HepG2 (cell line): ENCODE results near the gene HCFC1R1. TPM values are rescaled to one million over a fixed set of nuclear protein-coding genes. Genes with fewer than 3 reads are reported as not detected.

Experiments used
- ATAC-seq: fragments of 200-7000 bp; cut with Tn5 transposase; 3 replicates; pipeline ENCODE4 v1.9.1; 2020; ENCODE audit warnings: mild to moderate bottlenecking, moderate library complexity
- BruUV-seq: library from RNA; stranded (reverse); fragments of 400-500 nt; replicated peaks from 2 replicates; lab custom pipeline; 2021; lab: Mats Ljungman, UMichigan
- CTCF ChIA-PET: fragments of 300-600 bp; formaldehyde crosslinking; extraction: SDS; loops from one replicate; lab custom pipeline; 2021; ENCODE audit warnings: low total read pairs, inconsistent platforms, low intra/inter-chr PET ratio; lab: Yijun Ruan, JAX
- POLR2A ChIA-PET: fragments of 350-600 bp; sonication (Branson Sonifier 250); formaldehyde crosslinking; loops from one replicate; lab custom pipeline; 2020; ENCODE audit warnings: antibody characterized with exemption, inconsistent platforms; lab: Yijun Ruan, JAX
- DNase-seq: peaks from one replicate; pipeline ENCODE4 v3.0.0-alpha.2; 2015; ENCODE audit warnings: low spot score
- FAIRE-seq: peaks from 3 replicates; lab custom pipeline; 2011; peaks lifted over from hg19 to GRCh38; lab: Jason Lieb, UNC
- H2AFZ ChIP-seq: one replicate; pipeline ENCODE4 v1.6.1; 2011; ENCODE audit warnings: low read length, inconsistent platforms
- H3K27ac ChIP-seq: fragments of 300-600 bp; 3 replicates; pipeline ENCODE4 v1.8.0; 2011; ENCODE audit warnings: mixed run types, mild to moderate bottlenecking, mixed read lengths, low read length, inconsistent platforms; ENCODE audit not compliant: insufficient read depth; ENCODE audit errors: extremely low read length
- H3K27me3 ChIP-seq, 2 experiments: fragments of 200-600 bp in 1 of 2; 2 replicates in 1 of 2; 3 replicates in 1 of 2; pipeline versions ENCODE4 v1.6.0 to v1.8.0; 2011; ENCODE audit warnings: low read length in 2 of 2, mild to moderate bottlenecking in 2 of 2, moderate library complexity in 2 of 2, inconsistent platforms in 1 of 2; ENCODE audit not compliant: insufficient read depth in 2 of 2, control insufficient read depth in 1 of 2
- H3K36me3 ChIP-seq, 2 experiments: fragments of 200-600 bp in 1 of 2; replicated peaks in 1 of 2; 2 replicates in 1 of 2; 3 replicates in 1 of 2; pipeline versions ENCODE4 v1.5.1 to v1.8.0; 2011; ENCODE audit warnings: low read length in 2 of 2, inconsistent platforms in 1 of 2; ENCODE audit not compliant: insufficient read depth in 2 of 2, control insufficient read depth in 1 of 2
- H3K4me1 ChIP-seq: 2 replicates; pipeline ENCODE4 v1.5.1; 2012; ENCODE audit warnings: low read length, inconsistent platforms; ENCODE audit not compliant: insufficient read depth
- H3K4me2 ChIP-seq: 2 replicates; pipeline ENCODE4 v1.6.0; 2011; ENCODE audit warnings: low read depth, low read length, inconsistent platforms
- H3K4me3 ChIP-seq, 3 experiments: fragments of 200-600 bp in 1 of 3; sonication (generic), shearing (Covaris generic) in 1 of 3; replicated peaks in 1 of 3; 2 replicates each; pipeline ENCODE4 v1.5.1; 2011 to 2016; ENCODE audit warnings: low read length in 3 of 3, inconsistent platforms in 2 of 3, low read depth in 2 of 3, mild to moderate bottlenecking in 2 of 3, control low read depth in 1 of 3, mixed read lengths in 1 of 3; ENCODE audit not compliant: insufficient read depth in 1 of 3
- H3K79me2 ChIP-seq: one replicate; pipeline ENCODE4 v1.6.1; 2011; ENCODE audit warnings: low read length, inconsistent platforms; ENCODE audit not compliant: insufficient read depth
- H3K9ac ChIP-seq: 2 replicates; pipeline ENCODE4 v1.6.0; 2011; ENCODE audit warnings: mild to moderate bottlenecking, low read depth, low read length, inconsistent platforms; ENCODE audit not compliant: insufficient read depth
- H3K9me3 ChIP-seq: 2 replicates; pipeline ENCODE4 v1.5.1; 2012; ENCODE audit warnings: mild to moderate bottlenecking, low read length
- H4K20me1 ChIP-seq: 2 replicates; pipeline ENCODE4 v1.6.0; 2011; ENCODE audit warnings: inconsistent platforms, mild to moderate bottlenecking, low read length, moderate library complexity; ENCODE audit not compliant: insufficient read depth
- AGO2 ChIP-seq: fragments of 200-400 bp; formaldehyde crosslinking; optimal IDR thresholded peaks from 2 replicates; pipeline ENCODE3; 2017; ENCODE audit warnings: mild to moderate bottlenecking, low read depth, low read length, moderate library complexity
- NONO ChIP-seq, 2 experiments: fragments of 450-650 bp in 1 of 2; sonication (generic) in 1 of 2; formaldehyde crosslinking in 1 of 2; IDR thresholded peaks in 1 of 2; conservative IDR thresholded peaks in 1 of 2; 2 replicates each; pipeline versions ENCODE4 v1.6.1 to v1.8.0; 2017 to 2022; ENCODE audit warnings: mild to moderate bottlenecking in 1 of 2, missing genetic modification reagents in 1 of 2, moderate library complexity in 1 of 2
- NR2F1 ChIP-seq, 2 experiments: fragments of 450-650 bp in 1 of 2; formaldehyde crosslinking in 1 of 2; IDR thresholded peaks; 2 replicates each; pipeline versions ENCODE4 v1.5.0 to v1.6.1; 2016 to 2020; ENCODE audit warnings: mild to moderate bottlenecking in 1 of 2, missing compliant biosample characterization in 1 of 2, missing genetic modification reagents in 1 of 2, moderate library complexity in 1 of 2
- POLR2AphosphoS2 ChIP-seq: IDR thresholded peaks from 2 replicates; pipeline ENCODE4 v1.6.1; 2011; ENCODE audit warnings: low read depth, low read length, improper control_type of control experiment
- SRSF1 ChIP-seq: fragments of 200-400 bp; formaldehyde crosslinking; optimal IDR thresholded peaks from 2 replicates; pipeline ENCODE3; 2017; ENCODE audit warnings: mild to moderate bottlenecking, low read depth, low read length, moderate library complexity
- ZFP36 ChIP-seq: fragments of 150-350 bp; IDR thresholded peaks from 2 replicates; pipeline ENCODE4 v1.6.1; 2018; ENCODE audit warnings: borderline replicate concordance, low read length, low read depth; ENCODE audit not compliant: partially characterized antibody
- ZFYVE20 ChIP-seq: sonication (generic); formaldehyde crosslinking; IDR thresholded peaks from 2 replicates; pipeline ENCODE4 v1.8.0; 2023; ENCODE audit warnings: low read depth, mild to moderate bottlenecking, moderate library complexity, missing genetic modification reagents, borderline replicate concordance
- ZMYM3 ChIP-seq: sonication (generic); formaldehyde crosslinking; IDR thresholded peaks from 2 replicates; pipeline ENCODE4 v1.5.1; 2020; ENCODE audit warnings: mild to moderate bottlenecking, missing genetic modification reagents
- ZNF251 ChIP-seq: sonication (generic); formaldehyde crosslinking; IDR thresholded peaks from 2 replicates; pipeline ENCODE4 v1.9.0; 2021; ENCODE audit warnings: mild to moderate bottlenecking, missing genetic modification reagents
- ZNF564 ChIP-seq: sonication (generic); formaldehyde crosslinking; IDR thresholded peaks from 2 replicates; pipeline ENCODE4 v1.8.1; 2023; ENCODE audit warnings: mild to moderate bottlenecking, missing genetic modification reagents
- WGBS: methylation state at CpG from one replicate; pipeline ENCODE4 v1.1.6; 2017; ENCODE audit warnings: low lambda C conversion rate; 5-methylcytosine and 5-hydroxymethylcytosine counted together
- in situ Hi-C: cut with HindIII; loops from 2 replicates; pipeline ENCODE4 v1.10.0; 2017; ENCODE audit warnings: low pct_unique_long_range_greater_than_20kb; ENCODE audit not compliant: extremely low pct_ligation_motif_present
- intact Hi-C: fragments of 100-400 bp; cut with micrococcal nuclease; formaldehyde crosslinking; loops from one replicate; pipeline ENCODE4 v1.10.0; 2022; ENCODE audit not compliant: unreplicated experiment
- polyA plus RNA-seq, 8 experiments: library from polyadenylated mRNA; depleted of rRNA in 3 of 8; stranded (reverse) in 7 of 8; unstranded in 1 of 8; fragments of >200 nt; fragmentation: Illumina TruSeq in 4 of 8; extraction: Trizol in 4 of 8; gene quantifications; 2 replicates each; pipeline versions ENCODE4 v1.2.1 to v1.2.3, GENCODE V29; 2011 to 2016; ENCODE audit warnings: low read depth in 4 of 8, missing spikeins in 1 of 8, mixed read lengths in 1 of 8; ENCODE audit not compliant: insufficient read depth in 1 of 8
- total RNA-seq, 5 experiments: library from RNA; depleted of rRNA; stranded (reverse); fragments of >200 nt; fragmentation: Illumina TruSeq; extraction: Trizol; gene quantifications; 2 replicates each; pipeline ENCODE4 v1.2.3, GENCODE V29; 2016; ENCODE audit warnings: low read depth in 1 of 5
- TF ChIP-seq, protein P1 (sequence below): sonication (generic); formaldehyde crosslinking; conservative IDR thresholded peaks from 2 replicates; pipeline ENCODE4 v1.8.0; 2022; ENCODE audit warnings: mild to moderate bottlenecking, moderate library complexity, missing genetic modification reagents

The HCFC1R1 gene
- total and polyA plus RNA-seq, 2 of the 13 experiments (the other 11 are each of a cell fraction or from before 2014, with no cell fraction given) = 13.8 to 16.1 TPM

GRCh38 chr16:3028716-3029319 is 5.1 kb upstream of the HCFC1R1 start:
- H3K27ac ChIP-seq = no peak overlapping the region
- intact Hi-C loops (no loop called here), in situ Hi-C loops (no loop called here)
- H3K4me3 ChIP-seq = peak overlapping the region in 2 of 3 experiments; percentile 10 to 61; a peak in 1 of 6 replicates
- ChIA-PET CTCF (interaction anchor here (1.1 to 1.7 kb wide), 3 partner anchors 11 to 28 kb away, joined by 3 to 11 read pairs (median 5); partner anchors contain the start of gene CLDN6), POLR2A (interaction anchor here (0.8 to 18.8 kb wide), 13 partner anchors 9 to 106 kb away, joined by 3 to 750 read pairs (median 6); partner anchors contain the start of genes CLDN9, IL32, KREMEN2 and PKMYT1)
- ATAC-seq = 0 out of 3 replicates have a peak, but pooled peaks have one; percentile 1
- peak overlapping the region; percentile 75 for H3K4me2 ChIP-seq
- H3K27me3 ChIP-seq = peaks cover 9 to 51% of the 10 kb centered on the region in 2 experiments
- H3K36me3 ChIP-seq = peaks cover 16 to 17% of the 10 kb centered on the region in 2 experiments; a peak in 4 of 5 replicates
- peaks cover 5% of the 10 kb centered on the region; the same call in 1 of the 2 replicates for H4K20me1 ChIP-seq
- DNase-seq = no peak
- H3K4me1 ChIP-seq = peaks cover 32% of the 10 kb centered on the region
- BruUV-seq = no TSS peak
- no peaks in the 10 kb centered on the region for H3K79me2 ChIP-seq
- H2AFZ ChIP-seq = no peak overlapping the region
- TF ChIP-seq NONO (IDR thresholded peaks at IDR 0.05) (no peak), NONO (CRISPR knock-in tag; conservative IDR thresholded peaks at IDR 0.05) (0 out of 2 replicates have a peak, but pooled peaks have one; percentile 3), ZFP36 (peak; percentile 70), ZMYM3 (CRISPR knock-in tag) (0 out of 2 replicates have a peak, but pooled peaks have one; percentile 25), SRSF1 (no peak), ZNF251 (CRISPR knock-in tag) (no peak), AGO2 (peak; percentile 7), POLR2AphosphoS2 (peak; percentile 36), NR2F1 (CRISPR knock-in tag; IDR thresholded peaks at IDR 0.05) (0 out of 4 replicates have a peak, but pooled peaks of 1 of the 2 experiments have one; percentile 10), ZNF564 (no peak), ZFYVE20 (CRISPR knock-in tag) (no peak)
- TF ChIP-seq, protein P1, sequence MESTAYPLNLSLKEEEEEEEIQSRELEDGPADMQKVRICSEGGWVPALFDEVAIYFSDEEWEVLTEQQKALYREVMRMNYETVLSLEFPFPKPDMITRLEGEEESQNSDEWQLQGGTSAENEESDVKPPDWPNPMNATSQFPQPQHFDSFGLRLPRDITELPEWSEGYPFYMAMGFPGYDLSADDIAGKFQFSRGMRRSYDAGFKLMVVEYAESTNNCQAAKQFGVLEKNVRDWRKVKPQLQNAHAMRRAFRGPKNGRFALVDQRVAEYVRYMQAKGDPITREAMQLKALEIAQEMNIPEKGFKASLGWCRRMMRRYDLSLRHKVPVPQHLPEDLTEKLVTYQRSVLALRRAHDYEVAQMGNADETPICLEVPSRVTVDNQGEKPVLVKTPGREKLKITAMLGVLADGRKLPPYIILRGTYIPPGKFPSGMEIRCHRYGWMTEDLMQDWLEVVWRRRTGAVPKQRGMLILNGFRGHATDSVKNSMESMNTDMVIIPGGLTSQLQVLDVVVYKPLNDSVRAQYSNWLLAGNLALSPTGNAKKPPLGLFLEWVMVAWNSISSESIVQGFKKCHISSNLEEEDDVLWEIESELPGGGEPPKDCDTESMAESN (CRISPR knock-in tag) = no peak
- no peaks in the 10 kb centered on the region for H3K9me3 ChIP-seq
- FAIRE-seq = no peak
- WGBS = 42% methylated on average over 11 of the region's 15 CpGs
- H3K9ac ChIP-seq = 0 out of 2 replicates have a peak overlapping the region, but pooled peaks have one; percentile 0
